OCI-LY7 (cell line): Measurements from ENCODE around the gene ZSCAN22. TPM values are rescaled to one million over a fixed set of nuclear protein-coding genes. Genes with fewer than 3 reads are reported as not detected.
"Not testable (repeated sequence)": the region's sequence is repeated elsewhere in the genome, so short reads cannot be mapped to it uniquely, and the experiment has no call there.

ENCODE experiments used
- BruUV-seq: library from RNA; stranded (reverse); fragments of 400-500 nt; replicated peaks from 2 replicates; lab custom pipeline; 2021; lab: Mats Ljungman, UMichigan
- CTCF ChIA-PET: fragments of 300-600 bp; sonication (Branson Sonifier 250); formaldehyde crosslinking; loops from one replicate; lab custom pipeline; 2022; ENCODE audit warnings: antibody characterized with exemption; ENCODE audit not compliant: unreplicated experiment; lab: Charles Lee
- POLR2A ChIA-PET: fragments of 300-600 bp; sonication (Branson Sonifier 250); formaldehyde crosslinking; loops from one replicate; lab custom pipeline; 2022; ENCODE audit warnings: antibody characterized with exemption; lab: Charles Lee
- DNase-seq: peaks from one replicate; pipeline ENCODE4 v3.0.0-alpha.2; 2015; ENCODE audit warnings: low spot score
- H2AFZ ChIP-seq: fragments of 200-600 bp; sonication (generic), shearing (Covaris generic); 2 replicates; pipeline ENCODE4 v1.6.1; 2014; ENCODE audit warnings: mild to moderate bottlenecking, antibody characterized with exemption, low read length, moderate library complexity
- H3K27ac ChIP-seq: fragments of 200-600 bp; sonication (generic); 2 replicates; pipeline ENCODE4 v1.5.1; 2014; ENCODE audit warnings: mixed run types, low read depth, mild to moderate bottlenecking, moderate library complexity, low read length, inconsistent platforms; ENCODE audit not compliant: poor library complexity, severe bottlenecking
- H3K36me3 ChIP-seq: fragments of 200-600 bp; sonication (generic); 2 replicates; pipeline ENCODE4 v1.6.1; 2014; ENCODE audit warnings: mild to moderate bottlenecking, antibody characterized with exemption, low read length, moderate library complexity, mixed read lengths; ENCODE audit not compliant: insufficient read depth
- H3K4me1 ChIP-seq: fragments of 200-600 bp; sonication (generic); 2 replicates; pipeline ENCODE4 v1.5.1; 2014; ENCODE audit warnings: mild to moderate bottlenecking, low read length; ENCODE audit not compliant: insufficient read depth, poor library complexity, severe bottlenecking
- H3K4me2 ChIP-seq: fragments of 200-600 bp; sonication (generic); 2 replicates; pipeline ENCODE4 v1.6.1; 2014; ENCODE audit warnings: mild to moderate bottlenecking, low read length
- H3K4me3 ChIP-seq: fragments of 200-600 bp; sonication (generic); 2 replicates; pipeline ENCODE4 v1.5.1; 2014; ENCODE audit warnings: mild to moderate bottlenecking, low read depth, low read length; ENCODE audit not compliant: poor library complexity, severe bottlenecking
- H3K79me2 ChIP-seq: fragments of 200-600 bp; sonication (generic); 2 replicates; pipeline ENCODE4 v1.6.1; 2016; ENCODE audit warnings: low read depth, mild to moderate bottlenecking, low read length, moderate library complexity, mixed read lengths; ENCODE audit not compliant: insufficient read depth
- H3K9me2 ChIP-seq: fragments of 200-600 bp; sonication (generic); 2 replicates; pipeline ENCODE4 v1.6.1; 2016; ENCODE audit warnings: mild to moderate bottlenecking, low read length, mixed read lengths; ENCODE audit not compliant: insufficient read depth
- H3K9me3 ChIP-seq: fragments of 200-600 bp; sonication (generic); 2 replicates; pipeline ENCODE4 v1.6.1; 2014; ENCODE audit warnings: mild to moderate bottlenecking, mixed run types, low read length, mixed read lengths
- H4K20me1 ChIP-seq: fragments of 200-600 bp; sonication (generic); 2 replicates; pipeline ENCODE4 v1.6.1; 2014; ENCODE audit warnings: mild to moderate bottlenecking, antibody characterized with exemption, low read length, moderate library complexity, mixed read lengths; ENCODE audit not compliant: insufficient read depth
- EZH2phosphoT487 ChIP-seq: fragments of 200-600 bp; sonication (generic); IDR thresholded peaks from 2 replicates; pipeline ENCODE4 v1.6.1; 2018; ENCODE audit warnings: low read depth, borderline replicate concordance, mild to moderate bottlenecking, mixed run types, antibody characterized with exemption, low read length, moderate library complexity, mixed read lengths
- intact Hi-C: fragments of 100-400 bp; cut with micrococcal nuclease; formaldehyde crosslinking; loops from one replicate; pipeline ENCODE4 v1.10.0; 2022; ENCODE audit not compliant: unreplicated experiment
- total RNA-seq, 2 experiments: library from RNA; depleted of rRNA in 1 of 2; stranded (reverse); fragments of >200 nt in 1 of 2; shearing (Covaris generic) in 1 of 2; gene quantifications; 2 replicates each; pipeline ENCODE4 v1.2.3, GENCODE V29; 2014 to 2022
- TF ChIP-seq, protein P1 (sequence below): fragments of 200-600 bp; sonication (generic); conservative IDR thresholded peaks from 2 replicates; pipeline ENCODE4 v1.5.1; 2014; ENCODE audit warnings: mild to moderate bottlenecking, antibody characterized with exemption, low read length, moderate library complexity, mixed read lengths

Gene ZSCAN22
- total RNA-seq, 2 experiments from 2014 or later: 3.3 to 3.7 TPM

DNA sequence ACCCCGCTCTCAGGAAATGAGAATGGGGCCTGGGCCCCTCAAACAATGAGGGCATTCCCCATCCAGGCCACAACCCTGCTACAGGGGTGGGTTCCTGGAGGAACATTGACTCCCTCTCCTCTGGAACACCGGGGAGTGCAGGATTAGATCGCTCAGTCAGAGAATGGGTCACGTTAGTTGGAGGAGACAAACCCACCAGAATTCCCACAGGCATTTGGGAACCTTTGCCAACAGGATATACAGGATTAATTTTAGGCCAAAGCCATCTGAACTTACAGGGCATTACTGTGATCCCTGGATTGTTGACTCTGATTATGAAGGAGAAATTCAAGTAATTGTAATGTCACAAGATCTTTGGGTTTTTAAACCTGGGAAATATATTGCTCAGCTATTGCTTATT lies 19.1 kb upstream of the ZSCAN22 start:
- Histone ChIP-seq H3K9me3 (peaks cover 9% of the 10 kb centered on the region; the same call in 1 of the 2 replicates), H3K4me2 (no peak overlapping the region), H3K9me2 (no peaks in the 10 kb centered on the region), H3K4me1 (peaks cover 15% of the 10 kb centered on the region), H2AFZ (no peak overlapping the region), H3K36me3 (peaks cover 72% of the 10 kb centered on the region), H4K20me1 (no peaks in the 10 kb centered on the region), H3K27ac (no peak overlapping the region), H3K79me2 (peaks cover 18% of the 10 kb centered on the region), H3K4me3 (no peak overlapping the region)
- no peak for DNase-seq
- ChIA-PET CTCF (no interaction called here), POLR2A (no interaction called here)
- no TSS peak for BruUV-seq
- intact Hi-C loops: no loop called here
- TF ChIP-seq, protein P1, sequence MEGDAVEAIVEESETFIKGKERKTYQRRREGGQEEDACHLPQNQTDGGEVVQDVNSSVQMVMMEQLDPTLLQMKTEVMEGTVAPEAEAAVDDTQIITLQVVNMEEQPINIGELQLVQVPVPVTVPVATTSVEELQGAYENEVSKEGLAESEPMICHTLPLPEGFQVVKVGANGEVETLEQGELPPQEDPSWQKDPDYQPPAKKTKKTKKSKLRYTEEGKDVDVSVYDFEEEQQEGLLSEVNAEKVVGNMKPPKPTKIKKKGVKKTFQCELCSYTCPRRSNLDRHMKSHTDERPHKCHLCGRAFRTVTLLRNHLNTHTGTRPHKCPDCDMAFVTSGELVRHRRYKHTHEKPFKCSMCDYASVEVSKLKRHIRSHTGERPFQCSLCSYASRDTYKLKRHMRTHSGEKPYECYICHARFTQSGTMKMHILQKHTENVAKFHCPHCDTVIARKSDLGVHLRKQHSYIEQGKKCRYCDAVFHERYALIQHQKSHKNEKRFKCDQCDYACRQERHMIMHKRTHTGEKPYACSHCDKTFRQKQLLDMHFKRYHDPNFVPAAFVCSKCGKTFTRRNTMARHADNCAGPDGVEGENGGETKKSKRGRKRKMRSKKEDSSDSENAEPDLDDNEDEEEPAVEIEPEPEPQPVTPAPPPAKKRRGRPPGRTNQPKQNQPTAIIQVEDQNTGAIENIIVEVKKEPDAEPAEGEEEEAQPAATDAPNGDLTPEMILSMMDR: no peak
- no peak for TF ChIP-seq EZH2phosphoT487

DNA sequence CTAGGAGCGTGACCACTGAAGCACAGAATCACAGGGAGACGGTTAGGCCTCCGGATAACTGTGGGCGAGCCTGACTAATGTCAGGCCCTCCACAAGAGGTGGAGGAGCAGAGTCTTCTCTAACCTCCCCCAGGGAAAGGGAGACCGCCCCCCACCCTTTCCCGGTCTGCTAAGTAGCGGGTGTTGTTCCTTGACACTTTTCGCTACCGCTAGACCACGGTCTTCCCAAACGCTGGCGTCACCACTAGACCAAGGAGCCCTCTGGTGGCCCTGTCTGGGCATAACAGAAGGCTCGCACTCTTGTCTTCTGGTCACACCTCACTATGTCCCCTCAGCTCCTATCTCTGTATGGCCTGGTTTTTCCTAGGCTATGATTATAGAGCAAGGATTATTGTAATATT lies 16.1 kb upstream of the ZSCAN22 start:
- intact Hi-C loops, H2AFZ ChIP-seq, H3K4me3 ChIP-seq, BruUV-seq, H3K4me1 ChIP-seq, H3K4me2 ChIP-seq, H3K9me3 ChIP-seq, POLR2A ChIA-PET, H4K20me1 ChIP-seq, H3K27ac ChIP-seq, DNase-seq, CTCF ChIA-PET, H3K9me2 ChIP-seq: not testable (repeated sequence)
- Histone ChIP-seq H3K36me3 (peaks cover 91% of the 10 kb centered on the region), H3K79me2 (peaks cover 15% of the 10 kb centered on the region)
- TF ChIP-seq, protein P1: peak; percentile 48

DNA sequence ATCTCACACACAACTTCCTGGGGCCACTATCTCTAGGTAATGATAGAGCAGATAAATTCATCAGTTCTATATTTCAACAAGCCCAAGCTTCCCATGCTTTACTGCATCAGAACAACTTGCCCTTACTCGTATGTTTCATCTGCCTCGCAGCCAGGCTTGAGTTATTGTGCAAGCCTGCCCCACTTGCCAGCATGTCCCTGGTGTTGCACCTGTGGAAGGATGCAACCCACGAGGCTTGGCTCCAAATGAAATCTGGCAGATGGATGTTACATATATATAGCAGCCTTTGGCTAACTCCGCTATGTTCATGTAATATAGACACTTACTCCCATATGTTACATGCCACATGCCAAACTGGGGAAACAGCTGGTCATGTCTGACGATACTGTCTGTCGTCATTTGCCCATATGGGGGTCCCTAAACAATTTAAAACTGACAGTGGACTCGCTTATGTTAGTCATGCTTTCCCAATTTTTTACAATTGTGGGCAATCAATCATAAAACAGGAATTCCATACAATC lies 15.4 kb upstream of the ZSCAN22 start:
- Histone ChIP-seq H3K79me2 (peaks cover 8% of the 10 kb centered on the region; the same call in 1 of the 2 replicates), H3K4me2 (no peak overlapping the region), H2AFZ (no peak overlapping the region), H3K9me3 (peaks cover 2% of the 10 kb centered on the region; the same call in 1 of the 2 replicates), H3K27ac (no peak overlapping the region), H3K4me3 (no peak overlapping the region), H3K36me3 (peaks cover 86% of the 10 kb centered on the region), H4K20me1 (no peaks in the 10 kb centered on the region), H3K9me2 (no peaks in the 10 kb centered on the region), H3K4me1 (peaks cover 2% of the 10 kb centered on the region)
- BruUV-seq: no TSS peak
- POLR2A ChIA-PET: no interaction called here
- intact Hi-C loops: no loop called here
- CTCF ChIA-PET: no interaction called here
- no peak for DNase-seq
- TF ChIP-seq, protein P1: no peak
- no peak for TF ChIP-seq EZH2phosphoT487
